GM19240 (cell line): ENCODE results near the gene C3orf85.
"Not testable (repeated sequence)": the region's sequence is repeated elsewhere in the genome, so short reads cannot be mapped to it uniquely, and the experiment has no call there.

ENCODE experiments used
- DNase-seq: peaks from one replicate; pipeline ENCODE4 v3.0.0; 2011; ENCODE audit warnings: low spot score; ENCODE audit not compliant: insufficient read length

C3orf85 gene, protein sequence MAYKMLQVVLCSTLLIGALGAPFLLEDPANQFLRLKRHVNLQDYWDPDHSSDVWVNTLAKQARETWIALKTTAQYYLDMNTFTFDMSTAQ

GRCh38 chr3:109136523-109136922 lies at the start of gene C3orf85:
TSS of gene C3orf85 (plus strand) at chr3:109136719. CDS start at chr3:109136848, 129 bp downstream.
- DNase-seq = no peak

DNA sequence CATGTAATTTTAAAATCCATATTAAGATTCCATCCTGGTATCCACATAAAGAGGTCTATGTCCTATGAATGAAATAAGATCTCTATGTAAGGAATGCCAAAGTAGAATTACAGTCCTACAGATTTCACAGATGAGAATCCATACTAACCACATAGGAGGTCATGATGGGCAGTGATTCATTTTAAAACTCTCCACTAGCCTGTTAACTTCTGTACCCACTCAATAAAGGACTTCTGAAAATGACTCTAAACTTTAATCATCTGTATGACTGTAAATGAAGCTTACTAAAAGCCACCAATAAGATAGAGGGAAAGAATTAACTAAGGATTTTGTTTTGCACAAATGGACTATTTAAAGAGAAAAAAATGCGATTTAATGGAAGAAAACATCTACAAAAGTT lies 47.3 kb upstream of the C3orf85 start:
- no peak for DNase-seq

DNA sequence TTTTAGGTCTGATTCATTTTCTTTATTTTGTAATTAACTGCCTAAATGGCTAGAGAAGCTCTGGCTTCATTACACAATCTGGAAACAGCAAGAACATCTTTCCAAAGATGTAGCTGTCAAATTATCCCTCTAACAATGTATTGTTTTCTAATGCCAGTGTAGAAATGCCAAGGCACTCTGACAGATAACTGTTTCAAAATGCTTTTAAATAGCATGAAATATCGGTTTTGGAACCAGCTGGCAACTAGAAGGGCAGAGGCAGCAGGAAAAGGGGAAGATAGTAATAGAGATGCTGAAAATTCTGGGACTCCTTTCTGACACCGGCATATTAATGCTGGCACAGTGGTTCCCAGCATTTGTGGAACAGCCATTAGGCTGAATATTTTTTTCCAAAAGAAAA lies 44.7 kb upstream of the C3orf85 start:
- DNase-seq = no peak

DNA sequence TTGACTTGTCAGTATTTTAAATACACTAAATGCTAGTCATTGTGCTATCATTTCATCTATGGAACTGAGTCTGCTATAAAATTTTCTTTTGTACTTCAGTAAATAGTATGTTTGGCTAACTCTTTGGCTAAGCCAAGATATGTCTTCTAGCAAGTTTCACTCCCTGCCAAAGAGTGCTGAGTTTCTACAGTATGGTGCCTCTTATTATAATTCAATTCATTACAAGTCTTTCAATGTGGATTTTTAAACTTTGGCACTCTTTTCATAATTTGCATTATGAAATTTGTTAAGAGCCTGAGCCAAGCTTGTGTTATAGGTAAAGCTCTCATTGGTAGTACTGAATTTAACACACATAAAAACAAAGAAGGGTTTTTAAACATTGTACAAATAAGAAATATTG lies 43.0 kb upstream of the C3orf85 start:
- no peak for DNase-seq

- DNase-seq = no peak
Measured at GRCh38 chr3:109095166-109095565, 41.4 kb upstream of the C3orf85 start.

DNA sequence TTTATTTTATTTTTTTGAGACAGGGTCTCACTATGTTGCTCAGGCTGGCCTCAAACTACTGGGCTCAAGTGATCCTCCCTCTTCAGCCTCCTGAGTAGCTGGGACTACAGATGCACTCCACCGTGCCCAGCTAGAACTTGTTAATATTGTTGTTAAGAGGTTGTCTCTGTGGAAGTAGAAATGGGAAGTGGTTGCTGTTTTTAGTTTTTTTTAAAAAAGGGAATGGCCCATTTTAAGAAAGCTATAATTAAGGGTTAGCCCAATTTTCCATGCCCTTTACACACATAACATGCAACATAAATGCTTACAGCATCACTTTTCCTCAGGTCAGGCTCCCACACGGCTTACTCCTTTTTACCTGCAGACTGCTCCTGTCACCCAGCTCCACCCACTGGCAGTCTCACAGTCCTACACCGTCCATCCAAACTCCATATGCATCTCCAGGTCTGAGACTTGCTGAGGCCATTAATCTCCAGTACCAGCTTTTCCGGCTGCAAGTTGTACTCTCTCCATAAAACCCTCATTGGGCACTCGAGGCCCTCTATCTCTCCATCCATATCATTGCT lies 38.4 kb upstream of the C3orf85 start:
- no peak for DNase-seq

- DNase-seq = no peak
Measured at GRCh38 chr3:109109574-109109973, 26.9 kb upstream of the C3orf85 start.

- no peak for DNase-seq
Measured at GRCh38 chr3:109112946-109113760, 23.4 kb upstream of the C3orf85 start.

- DNase-seq = no peak
Measured at GRCh38 chr3:109114746-109115145, 21.8 kb upstream of the C3orf85 start.

- DNase-seq = no peak
Measured at GRCh38 chr3:109115451-109115850, 21.1 kb upstream of the C3orf85 start.

DNA sequence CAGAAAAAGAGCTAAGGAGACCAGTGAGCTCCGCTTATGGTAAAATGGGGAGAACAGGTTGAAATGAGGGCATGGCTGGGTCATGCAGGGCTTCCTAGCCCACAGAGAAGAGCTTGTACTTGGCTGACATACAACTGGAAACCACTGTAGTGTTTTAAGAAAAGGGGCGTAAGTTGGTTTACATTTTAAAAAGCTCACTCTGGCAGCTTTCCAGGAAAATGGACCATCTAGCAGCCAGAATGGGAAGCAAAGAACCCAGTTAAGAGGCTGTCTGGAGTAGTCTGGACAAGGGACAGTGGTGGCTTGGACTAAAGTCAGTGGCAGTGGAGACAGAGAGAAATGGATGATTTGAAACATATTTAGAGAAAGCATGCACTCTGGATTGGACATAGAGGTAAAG lies 20.5 kb upstream of the C3orf85 start:
- no peak for DNase-seq

- no peak for DNase-seq
Measured at GRCh38 chr3:109117939-109118338, 18.6 kb upstream of the C3orf85 start, which contains the start of gene MORC1. TSS of gene MORC1 (minus strand) at chr3:109118134. CDS start at chr3:109118059, 75 bp downstream.

DNA sequence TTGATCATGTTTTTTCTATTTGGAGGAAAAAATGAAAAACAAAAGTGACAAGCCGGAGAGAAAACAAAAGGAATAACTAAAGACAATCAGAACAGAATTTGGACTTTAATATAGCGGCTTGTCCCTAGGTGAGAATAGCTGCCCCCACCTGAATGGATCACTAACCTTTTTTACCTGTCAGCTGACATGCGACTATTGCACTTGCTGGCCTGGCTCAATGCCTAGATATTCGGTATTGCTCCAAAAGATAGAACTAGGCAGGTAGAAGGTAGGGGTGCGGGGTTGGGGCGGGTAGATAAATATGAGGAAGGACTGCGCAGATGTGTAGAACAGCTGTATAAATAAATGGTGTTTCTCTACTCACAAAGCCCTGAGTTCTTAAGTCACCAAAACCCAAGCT lies 17.9 kb upstream of the C3orf85 start:
- DNase-seq = no peak

DNA sequence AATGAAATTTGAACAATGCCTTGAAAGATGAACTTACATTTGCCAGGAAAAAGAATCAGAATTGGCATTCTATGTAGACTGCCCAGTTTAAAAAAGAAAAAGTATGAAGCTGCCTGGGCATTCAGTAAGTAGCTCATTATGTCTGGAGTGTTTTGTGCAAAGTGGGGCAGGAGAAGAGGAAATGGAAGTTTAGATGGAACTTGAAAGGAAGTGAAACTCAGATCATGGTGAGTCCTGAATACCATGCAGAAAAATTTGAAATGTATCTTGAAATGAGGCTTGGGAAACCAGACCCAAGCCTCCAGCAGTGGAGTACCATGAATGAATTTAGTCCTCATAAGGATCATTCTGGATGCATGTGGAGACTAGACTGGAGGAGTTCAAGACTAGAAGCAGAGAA lies 13.8 kb upstream of the C3orf85 start:
- DNase-seq = no peak

DNA sequence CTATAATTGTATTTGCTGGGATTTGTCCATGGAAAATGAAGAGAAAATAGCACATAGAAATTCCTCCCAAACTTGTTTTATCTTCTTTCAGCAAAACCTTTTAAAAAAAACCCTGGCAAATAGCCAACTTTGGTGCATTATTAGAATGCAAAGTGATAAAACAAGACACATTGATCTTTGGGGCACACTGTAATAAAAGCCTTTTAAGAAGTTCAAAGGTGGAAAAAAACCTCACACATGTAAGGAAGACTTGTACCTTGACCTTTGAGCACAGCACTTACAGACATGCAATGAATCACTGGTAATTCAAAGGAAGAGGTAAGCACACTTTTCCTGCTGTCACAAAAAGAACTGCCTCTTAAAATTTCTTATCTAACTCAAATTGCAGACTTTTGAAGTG lies 10.6 kb upstream of the C3orf85 start:
- no peak for DNase-seq

DNA sequence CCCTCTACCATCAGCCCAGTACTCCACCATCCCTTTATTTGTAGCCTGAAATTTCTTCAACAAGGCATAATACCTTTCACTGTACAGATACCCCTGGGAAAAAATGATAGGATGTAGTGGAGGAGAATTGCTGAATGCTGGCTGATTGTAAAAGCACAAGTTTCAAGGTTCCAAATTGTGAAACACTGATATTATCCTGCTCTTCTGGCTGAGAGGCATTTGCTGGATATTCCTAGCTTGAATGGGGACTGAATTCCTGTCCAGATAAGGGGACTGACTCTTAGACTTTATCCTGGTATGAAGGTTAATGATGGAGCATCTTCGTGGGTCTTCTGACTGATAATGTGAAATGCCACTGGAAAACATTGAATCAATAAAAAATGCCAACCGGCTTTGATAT lies 9.0 kb upstream of the C3orf85 start:
- DNase-seq = no peak

DNA sequence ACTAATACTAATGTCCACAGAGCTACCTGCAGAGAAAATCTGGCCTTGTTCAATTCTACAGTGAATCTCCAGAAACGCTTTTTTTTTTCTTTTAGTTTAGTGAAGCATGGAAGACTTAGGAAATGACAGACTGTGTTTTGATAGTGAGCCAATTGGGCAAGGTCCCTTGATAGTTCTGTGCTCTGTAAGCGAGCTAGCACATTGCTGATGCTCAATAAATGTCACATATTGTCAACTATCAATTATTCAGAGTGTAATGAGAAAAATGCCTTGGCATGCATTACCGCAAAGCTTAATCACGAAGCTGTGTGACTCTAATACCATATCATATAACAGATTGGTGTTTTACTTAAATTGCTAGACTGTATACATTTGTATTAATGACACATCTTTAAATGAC lies 5.2 kb upstream of the C3orf85 start:
- no peak for DNase-seq

GRCh38 chr3:109132801-109133473 lies 3.6 kb upstream of the C3orf85 start:
- DNase-seq = no peak

DNA sequence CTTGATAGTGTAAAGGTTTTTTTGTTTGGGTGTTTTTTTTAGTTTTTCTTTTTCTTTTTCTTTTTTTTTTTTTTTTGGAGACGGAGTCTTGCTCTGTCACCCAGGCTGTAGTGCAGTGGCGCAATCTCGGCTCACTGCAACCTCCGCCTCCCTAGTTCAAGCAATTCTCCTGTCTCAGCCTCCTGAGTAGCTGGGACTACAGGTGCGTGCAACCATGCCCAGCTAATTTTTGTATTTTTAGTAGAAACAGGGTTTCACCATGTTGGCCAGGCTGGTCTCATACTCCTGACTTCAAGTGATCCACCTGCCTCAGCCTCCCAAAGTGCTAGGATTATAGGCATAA lies 3.1 kb upstream of the C3orf85 start:
- DNase-seq = not testable (repeated sequence)

- DNase-seq = no peak
Measured at GRCh38 chr3:109137761-109138160, 1.2 kb downstream of the C3orf85 start.

DNA sequence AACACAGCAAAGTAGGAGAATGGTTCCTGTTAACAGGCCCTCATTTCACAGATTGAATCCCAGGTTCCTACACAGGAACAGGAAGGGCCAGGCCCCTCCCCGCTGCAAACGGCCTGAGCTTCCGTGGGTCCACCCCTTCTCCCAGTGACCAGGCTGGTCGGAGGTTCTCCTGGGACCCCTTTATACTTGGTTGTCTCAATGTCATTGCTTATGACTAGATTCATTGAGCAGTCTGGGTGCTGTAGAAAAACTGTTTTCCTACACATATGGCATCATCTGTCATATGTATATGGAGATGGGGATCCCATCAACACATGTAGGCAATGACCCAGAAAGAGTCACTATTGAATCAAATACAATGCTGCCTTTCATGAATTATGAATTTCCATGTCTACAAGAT lies 3.8 kb downstream of the C3orf85 start:
- DNase-seq = no peak

- DNase-seq = no peak
Measured at GRCh38 chr3:109143646-109144045, 7.1 kb downstream of the C3orf85 start.
